HepG2 (cell line): ENCODE data around the gene AP2S1. TPM values are rescaled to one million over a fixed set of nuclear protein-coding genes. Genes with fewer than 3 reads are reported as not detected.

Source experiments
- FOXA1 ChIP-seq, 2 experiments: fragments of 450-650 bp in 1 of 2; sonication (generic) in 1 of 2; formaldehyde crosslinking in 1 of 2; IDR thresholded peaks; 2 replicates each; pipeline versions ENCODE4 v1.4.0 to v1.6.1; 2016 to 2020; ENCODE audit warnings: missing genetic modification reagents in 1 of 2
- GABPB1 ChIP-seq: IDR thresholded peaks from 2 replicates; pipeline ENCODE4 v1.6.1; 2016; ENCODE audit warnings: mild to moderate bottlenecking, missing genetic modification reagents, moderate library complexity, missing compliant biosample characterization
- MEIS2 ChIP-seq: sonication (generic); formaldehyde crosslinking; IDR thresholded peaks from 2 replicates; pipeline ENCODE4 v1.9.0; 2021; ENCODE audit warnings: mild to moderate bottlenecking, missing genetic modification reagents
- NFKB2 ChIP-seq: sonication (generic); formaldehyde crosslinking; IDR thresholded peaks from 2 replicates; pipeline ENCODE4 v1.4.0; 2020; ENCODE audit warnings: missing genetic modification reagents, borderline replicate concordance
- NFYB ChIP-seq: sonication (generic); formaldehyde crosslinking; IDR thresholded peaks from 2 replicates; pipeline ENCODE4 v1.4.0; 2020; ENCODE audit warnings: missing genetic modification reagents
- NKX3-1 ChIP-seq: sonication (generic); formaldehyde crosslinking; IDR thresholded peaks from 2 replicates; pipeline ENCODE4 v1.5.0; 2020; ENCODE audit warnings: missing genetic modification reagents
- RAD21 ChIP-seq: fragments of 450-650 bp; formaldehyde crosslinking; IDR thresholded peaks from 2 replicates; pipeline ENCODE4 v1.5.0; 2020; ENCODE audit warnings: mild to moderate bottlenecking
- RCOR2 ChIP-seq: IDR thresholded peaks from 2 replicates; pipeline ENCODE4 v1.6.1; 2016; ENCODE audit warnings: missing biosample characterization, missing genetic modification reagents
- SNAI1 ChIP-seq: sonication (generic); formaldehyde crosslinking; IDR thresholded peaks from 2 replicates; pipeline ENCODE4 v1.5.0; 2020; ENCODE audit warnings: mild to moderate bottlenecking, missing genetic modification reagents, borderline replicate concordance
- SOX13 ChIP-seq, 3 experiments: fragments of 450-650 bp in 1 of 3; sonication (generic) in 1 of 3; formaldehyde crosslinking in 1 of 3; IDR thresholded peaks in 2 of 3; conservative IDR thresholded peaks in 1 of 3; 2 replicates each; pipeline versions ENCODE4 v1.5.0 to v1.6.1; 2016 to 2020; ENCODE audit warnings: antibody characterized with exemption in 1 of 3, mild to moderate bottlenecking in 1 of 3, missing compliant biosample characterization in 1 of 3, missing genetic modification reagents in 1 of 3, moderate library complexity in 1 of 3
- STAG1 ChIP-seq: sonication (generic); formaldehyde crosslinking; IDR thresholded peaks from 2 replicates; pipeline ENCODE4 v1.4.0; 2020; ENCODE audit warnings: missing genetic modification reagents
- TCF12 ChIP-seq, 2 experiments: fragments of 450-650 bp in 1 of 2; sonication (generic) in 1 of 2; formaldehyde crosslinking in 1 of 2; IDR thresholded peaks; 2 replicates each; pipeline versions ENCODE4 v1.6.1 to v1.8.0; 2017 to 2022; ENCODE audit warnings: antibody characterized with exemption in 1 of 2, mild to moderate bottlenecking in 1 of 2, missing genetic modification reagents in 1 of 2, moderate library complexity in 1 of 2
- YEATS2 ChIP-seq: sonication (generic); formaldehyde crosslinking; IDR thresholded peaks from 2 replicates; pipeline ENCODE4 v1.4.0; 2020; ENCODE audit warnings: missing genetic modification reagents, borderline replicate concordance
- ZFP82 ChIP-seq: sonication (generic); formaldehyde crosslinking; IDR thresholded peaks from 2 replicates; pipeline ENCODE4 v1.5.1; 2020; ENCODE audit warnings: mild to moderate bottlenecking, missing genetic modification reagents, borderline replicate concordance
- ZMYM4 ChIP-seq: sonication (generic); formaldehyde crosslinking; IDR thresholded peaks from 2 replicates; pipeline ENCODE4 v1.8.1; 2023; ENCODE audit warnings: mild to moderate bottlenecking, missing genetic modification reagents
- ZNF205 ChIP-seq: IDR thresholded peaks from 2 replicates; pipeline ENCODE4 v1.6.1; 2018; ENCODE audit warnings: missing biosample characterization, missing genetic modification reagents
- ZNF333 ChIP-seq: sonication (generic); formaldehyde crosslinking; IDR thresholded peaks from 2 replicates; pipeline ENCODE4 v1.4.0; 2020; ENCODE audit warnings: mild to moderate bottlenecking, missing genetic modification reagents, borderline replicate concordance
- ZNF431 ChIP-seq: sonication (generic); formaldehyde crosslinking; IDR thresholded peaks from 2 replicates; pipeline ENCODE4 v1.9.0; 2022; ENCODE audit warnings: missing genetic modification reagents, low read depth, mild to moderate bottlenecking, borderline replicate concordance
- ZNF530 ChIP-seq: sonication (generic); formaldehyde crosslinking; IDR thresholded peaks from 2 replicates; pipeline ENCODE4 v1.5.0; 2020; ENCODE audit warnings: low read depth, mild to moderate bottlenecking, missing genetic modification reagents
- ZNF547 ChIP-seq: sonication (generic); formaldehyde crosslinking; IDR thresholded peaks from 2 replicates; pipeline ENCODE4 v1.5.1; 2020; ENCODE audit warnings: mild to moderate bottlenecking, missing genetic modification reagents
- ZNF589 ChIP-seq: sonication (generic); formaldehyde crosslinking; conservative IDR thresholded peaks from 2 replicates; pipeline ENCODE4 v1.8.0; 2022; ENCODE audit warnings: mild to moderate bottlenecking, moderate library complexity, missing genetic modification reagents
- polyA plus RNA-seq, 8 experiments: library from polyadenylated mRNA; depleted of rRNA in 3 of 8; stranded (reverse) in 7 of 8; unstranded in 1 of 8; fragments of >200 nt; fragmentation: Illumina TruSeq in 4 of 8; extraction: Trizol in 4 of 8; gene quantifications; 2 replicates each; pipeline versions ENCODE4 v1.2.1 to v1.2.3, GENCODE V29; 2011 to 2016; ENCODE audit warnings: low read depth in 4 of 8, missing spikeins in 1 of 8, mixed read lengths in 1 of 8; ENCODE audit not compliant: insufficient read depth in 1 of 8
- total RNA-seq, 5 experiments: library from RNA; depleted of rRNA; stranded (reverse); fragments of >200 nt; fragmentation: Illumina TruSeq; extraction: Trizol; gene quantifications; 2 replicates each; pipeline ENCODE4 v1.2.3, GENCODE V29; 2016; ENCODE audit warnings: low read depth in 1 of 5
- TF ChIP-seq, protein P1 (sequence below): sonication (generic); formaldehyde crosslinking; IDR thresholded peaks from 2 replicates; pipeline ENCODE4 v1.5.0; 2020; ENCODE audit warnings: mild to moderate bottlenecking, missing genetic modification reagents
- TF ChIP-seq, protein P2 (sequence below): sonication (generic); formaldehyde crosslinking; conservative IDR thresholded peaks from 2 replicates; pipeline ENCODE4 v1.4.0; 2020; ENCODE audit warnings: missing genetic modification reagents
- TF ChIP-seq, protein P3 (sequence below): IDR thresholded peaks from 2 replicates; pipeline ENCODE4 v1.6.1; 2016; ENCODE audit warnings: low read depth, borderline replicate concordance

The AP2S1 gene
- total and polyA plus RNA-seq, 2 of the 13 experiments (the other 11 are each of a cell fraction or from before 2014, with no cell fraction given), result 45.2 to 86.1 TPM

GRCh38 chr19:46856062-46857022, 5.7 kb upstream of the AP2S1 start (continued):
- TF ChIP-seq TCF12 (IDR thresholded peaks at IDR 0.05) (no peak), TCF12 (CRISPR knock-in tag; IDR thresholded peaks at IDR 0.05) (0 out of 2 replicates have a peak, but pooled peaks have one; percentile 25), FOXA1 (IDR thresholded peaks at IDR 0.05) (no peak), FOXA1 (CRISPR knock-in tag; IDR thresholded peaks at IDR 0.05) (0 out of 2 replicates have a peak, but pooled peaks have one; percentile 15), SNAI1 (CRISPR knock-in tag) (0 out of 2 replicates have a peak, but pooled peaks have one; percentile 82), GABPB1 (CRISPR knock-in tag) (peak; percentile 71), RCOR2 (CRISPR knock-in tag) (peak; percentile 61; the same call in 1 of the 2 replicates), NKX3-1 (CRISPR knock-in tag) (0 out of 2 replicates have a peak, but pooled peaks have one; percentile 22), ZNF589 (CRISPR knock-in tag) (no peak), ZNF547 (CRISPR knock-in tag) (no peak; the same call in 1 of the 2 replicates), ZNF530 (CRISPR knock-in tag) (no peak), ZNF205 (CRISPR knock-in tag) (0 out of 2 replicates have a peak, but pooled peaks have one; percentile 37), ZFP82 (CRISPR knock-in tag) (0 out of 2 replicates have a peak, but pooled peaks have one; percentile 40), NFYB (CRISPR knock-in tag) (peak; percentile 84), ZMYM4 (CRISPR knock-in tag) (peak; percentile 81), NFKB2 (CRISPR knock-in tag) (no peak), ZNF431 (no peak), STAG1 (CRISPR knock-in tag) (peak; percentile 94), ZNF333 (CRISPR knock-in tag) (no peak), RAD21 (CRISPR knock-in tag) (peak; percentile 89), YEATS2 (CRISPR knock-in tag) (peak; percentile 61; the same call in 1 of the 2 replicates), MEIS2 (CRISPR knock-in tag) (no peak), SOX13 (IDR thresholded peaks at IDR 0.05) (no peak), SOX13 (CRISPR knock-in tag; conservative IDR thresholded peaks at IDR 0.05 in 1 of 2, IDR thresholded peaks at IDR 0.05 in 1 of 2) (0 out of 4 replicates have a peak, but pooled peaks of 1 of the 2 experiments have one; percentile 35)
- TF ChIP-seq, protein P1, sequence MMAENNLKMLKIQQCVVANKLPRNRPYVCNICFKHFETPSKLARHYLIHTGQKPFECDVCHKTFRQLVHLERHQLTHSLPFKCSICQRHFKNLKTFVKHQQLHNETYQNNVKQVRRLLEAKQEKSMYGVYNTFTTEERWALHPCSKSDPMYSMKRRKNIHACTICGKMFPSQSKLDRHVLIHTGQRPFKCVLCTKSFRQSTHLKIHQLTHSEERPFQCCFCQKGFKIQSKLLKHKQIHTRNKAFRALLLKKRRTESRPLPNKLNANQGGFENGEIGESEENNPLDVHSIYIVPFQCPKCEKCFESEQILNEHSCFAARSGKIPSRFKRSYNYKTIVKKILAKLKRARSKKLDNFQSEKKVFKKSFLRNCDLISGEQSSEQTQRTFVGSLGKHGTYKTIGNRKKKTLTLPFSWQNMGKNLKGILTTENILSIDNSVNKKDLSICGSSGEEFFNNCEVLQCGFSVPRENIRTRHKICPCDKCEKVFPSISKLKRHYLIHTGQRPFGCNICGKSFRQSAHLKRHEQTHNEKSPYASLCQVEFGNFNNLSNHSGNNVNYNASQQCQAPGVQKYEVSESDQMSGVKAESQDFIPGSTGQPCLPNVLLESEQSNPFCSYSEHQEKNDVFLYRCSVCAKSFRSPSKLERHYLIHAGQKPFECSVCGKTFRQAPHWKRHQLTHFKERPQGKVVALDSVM (CRISPR knock-in tag), result peak; percentile 38; the same call in 1 of the 2 replicates
- TF ChIP-seq, protein P2, sequence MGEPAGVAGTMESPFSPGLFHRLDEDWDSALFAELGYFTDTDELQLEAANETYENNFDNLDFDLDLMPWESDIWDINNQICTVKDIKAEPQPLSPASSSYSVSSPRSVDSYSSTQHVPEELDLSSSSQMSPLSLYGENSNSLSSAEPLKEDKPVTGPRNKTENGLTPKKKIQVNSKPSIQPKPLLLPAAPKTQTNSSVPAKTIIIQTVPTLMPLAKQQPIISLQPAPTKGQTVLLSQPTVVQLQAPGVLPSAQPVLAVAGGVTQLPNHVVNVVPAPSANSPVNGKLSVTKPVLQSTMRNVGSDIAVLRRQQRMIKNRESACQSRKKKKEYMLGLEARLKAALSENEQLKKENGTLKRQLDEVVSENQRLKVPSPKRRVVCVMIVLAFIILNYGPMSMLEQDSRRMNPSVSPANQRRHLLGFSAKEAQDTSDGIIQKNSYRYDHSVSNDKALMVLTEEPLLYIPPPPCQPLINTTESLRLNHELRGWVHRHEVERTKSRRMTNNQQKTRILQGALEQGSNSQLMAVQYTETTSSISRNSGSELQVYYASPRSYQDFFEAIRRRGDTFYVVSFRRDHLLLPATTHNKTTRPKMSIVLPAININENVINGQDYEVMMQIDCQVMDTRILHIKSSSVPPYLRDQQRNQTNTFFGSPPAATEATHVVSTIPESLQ, result 0 out of 2 replicates have a peak, but pooled peaks have one; percentile 70
- TF ChIP-seq, protein P3, sequence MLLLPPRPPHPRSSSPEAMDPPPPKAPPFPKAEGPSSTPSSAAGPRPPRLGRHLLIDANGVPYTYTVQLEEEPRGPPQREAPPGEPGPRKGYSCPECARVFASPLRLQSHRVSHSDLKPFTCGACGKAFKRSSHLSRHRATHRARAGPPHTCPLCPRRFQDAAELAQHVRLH, result peak; percentile 58; the same call in 1 of the 2 replicates
